HUDEP-2 (cell line): ENCODE results near the gene WDFY2.
"Not testable (repeated sequence)": the region's sequence is repeated elsewhere in the genome, so short reads cannot be mapped to it uniquely, and the experiment has no call there.

Source experiments
- DNase-seq, 76 experiments: peaks; one replicate each; lab custom pipeline; 2025; ENCODE audit not compliant: unreplicated experiment in 76 of 76; lab: John Stamatoyannopoulos, UW

Gene WDFY2

DNA sequence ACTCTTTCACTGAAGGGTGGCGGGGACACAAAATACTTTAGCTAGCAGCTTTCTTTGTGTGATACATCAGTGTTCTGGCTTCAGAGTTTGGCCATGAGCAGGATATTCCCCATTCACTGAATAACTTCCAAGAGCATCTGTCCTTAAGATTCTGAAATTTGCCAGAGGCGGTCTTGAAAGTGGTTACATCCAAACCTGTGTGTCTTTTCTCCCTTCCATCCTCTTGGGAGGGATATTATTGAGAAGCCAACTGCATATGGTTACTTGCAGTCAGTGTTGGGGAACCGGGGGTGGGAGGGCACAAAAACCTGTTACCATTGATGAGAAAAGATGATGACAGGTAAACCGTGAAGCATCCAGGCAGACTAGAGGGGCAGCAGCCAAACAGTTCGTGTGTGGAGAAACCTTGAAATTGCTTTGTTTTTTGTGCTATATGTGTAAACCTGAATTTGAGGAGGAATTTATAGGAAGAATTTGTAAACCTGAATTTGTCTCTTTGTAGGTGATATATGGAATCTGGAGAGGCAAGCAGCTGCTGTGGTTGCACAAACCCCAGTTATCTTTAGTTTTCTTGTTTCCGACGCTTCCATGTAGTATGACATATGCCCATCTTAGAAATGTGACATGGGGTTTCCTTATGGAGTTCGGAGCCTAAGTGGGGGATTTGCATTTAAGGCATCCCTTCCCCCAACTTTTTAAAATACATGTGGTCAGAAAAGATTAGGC is 104.8 kb downstream of the WDFY2 start:
- no peak for DNase-seq

DNA sequence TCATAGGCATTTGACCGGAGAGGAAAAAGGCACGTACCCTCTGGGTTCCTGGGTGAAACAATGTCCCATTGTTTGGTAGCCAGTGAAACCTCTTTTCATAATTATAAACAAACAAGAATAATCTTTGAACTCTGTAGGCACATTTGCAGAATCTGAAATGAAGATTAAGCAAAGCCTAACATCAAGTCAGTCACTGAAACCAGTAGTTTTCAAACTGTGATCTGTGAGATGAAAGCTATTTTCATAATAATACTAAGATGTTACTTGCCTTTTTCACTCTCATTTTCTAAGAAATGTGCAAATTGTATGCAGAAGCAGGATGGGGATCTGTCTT is 105.4 kb downstream of the WDFY2 start:
- no peak for DNase-seq

DNA sequence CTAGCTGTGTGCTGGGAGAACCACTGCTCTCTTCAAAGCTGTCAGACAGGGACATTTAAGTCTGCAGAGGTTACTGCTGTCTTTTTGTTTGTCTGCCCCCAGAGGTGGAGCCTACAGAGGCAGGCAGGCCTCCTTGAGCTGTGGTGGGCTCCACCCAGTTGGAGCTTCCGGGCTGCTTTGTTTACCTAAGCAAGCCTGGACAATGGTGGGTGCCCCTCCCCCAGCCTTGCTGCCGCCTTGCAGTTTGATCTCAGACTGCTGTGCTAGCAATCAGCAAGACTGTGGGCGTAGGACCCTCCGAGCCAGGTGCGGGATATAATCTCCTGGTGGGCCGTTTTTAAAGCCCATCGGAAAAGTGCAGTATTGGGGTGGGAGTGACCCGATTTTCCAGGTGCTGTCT is 111.4 kb downstream of the WDFY2 start:
- not testable (repeated sequence) for DNase-seq

DNA sequence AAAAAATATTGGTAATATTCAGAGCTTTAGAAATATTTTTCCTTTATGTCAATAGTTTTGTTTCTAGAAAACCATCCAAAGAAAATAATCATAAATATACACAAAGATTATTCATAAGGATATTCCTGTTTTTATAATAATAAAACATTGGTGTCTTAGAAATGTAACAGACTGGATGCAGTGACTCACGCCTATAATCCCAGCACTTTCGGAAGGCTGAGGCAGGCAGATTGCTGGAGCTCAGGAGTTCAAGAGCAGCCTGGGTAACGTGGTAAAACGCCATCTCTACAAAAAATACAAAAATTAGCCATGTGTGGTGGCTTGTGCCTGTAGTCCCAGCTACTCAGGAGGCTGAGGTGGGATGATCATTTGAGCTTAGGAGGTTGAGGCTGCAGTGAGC is 112.9 kb downstream of the WDFY2 start:
- DNase-seq: no peak

DNA sequence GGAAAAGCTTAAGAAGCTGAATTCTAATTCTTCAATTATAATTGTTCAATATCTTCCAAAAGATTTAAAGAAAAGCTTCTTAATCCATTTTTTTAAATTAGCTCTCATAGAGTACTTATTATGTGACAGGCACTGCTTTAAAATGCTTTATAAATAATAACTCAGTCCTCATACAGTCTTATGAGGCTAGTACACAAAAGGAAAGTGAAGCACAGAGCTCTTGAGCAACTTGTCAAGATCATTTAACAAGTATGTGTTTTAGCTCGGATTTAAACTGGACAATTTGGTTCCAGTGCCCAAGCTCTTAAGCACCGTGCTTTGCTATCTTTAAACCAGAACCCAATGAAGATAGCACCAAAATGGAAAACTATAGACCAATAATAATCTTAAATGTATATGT is 113.6 kb downstream of the WDFY2 start:
- DNase-seq: no peak

DNA sequence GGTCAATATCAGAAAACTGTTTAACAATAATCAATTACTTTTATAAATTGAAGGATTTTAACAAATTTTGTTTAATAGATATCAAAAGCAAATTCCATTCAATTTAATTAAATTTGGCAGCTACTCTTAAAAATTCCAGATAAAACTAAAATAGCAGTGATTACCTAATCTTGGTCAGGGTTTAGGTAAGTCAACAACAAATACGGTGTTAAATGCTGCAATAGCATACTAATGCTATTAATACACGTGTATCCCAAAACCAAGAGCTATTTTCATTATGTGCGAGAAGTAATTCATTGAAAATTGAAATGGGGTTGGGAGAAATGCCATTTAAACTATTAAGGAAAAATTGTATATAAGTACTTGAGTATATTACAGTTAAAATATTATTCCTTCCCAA is 114.1 kb downstream of the WDFY2 start:
- no peak for DNase-seq

DNA sequence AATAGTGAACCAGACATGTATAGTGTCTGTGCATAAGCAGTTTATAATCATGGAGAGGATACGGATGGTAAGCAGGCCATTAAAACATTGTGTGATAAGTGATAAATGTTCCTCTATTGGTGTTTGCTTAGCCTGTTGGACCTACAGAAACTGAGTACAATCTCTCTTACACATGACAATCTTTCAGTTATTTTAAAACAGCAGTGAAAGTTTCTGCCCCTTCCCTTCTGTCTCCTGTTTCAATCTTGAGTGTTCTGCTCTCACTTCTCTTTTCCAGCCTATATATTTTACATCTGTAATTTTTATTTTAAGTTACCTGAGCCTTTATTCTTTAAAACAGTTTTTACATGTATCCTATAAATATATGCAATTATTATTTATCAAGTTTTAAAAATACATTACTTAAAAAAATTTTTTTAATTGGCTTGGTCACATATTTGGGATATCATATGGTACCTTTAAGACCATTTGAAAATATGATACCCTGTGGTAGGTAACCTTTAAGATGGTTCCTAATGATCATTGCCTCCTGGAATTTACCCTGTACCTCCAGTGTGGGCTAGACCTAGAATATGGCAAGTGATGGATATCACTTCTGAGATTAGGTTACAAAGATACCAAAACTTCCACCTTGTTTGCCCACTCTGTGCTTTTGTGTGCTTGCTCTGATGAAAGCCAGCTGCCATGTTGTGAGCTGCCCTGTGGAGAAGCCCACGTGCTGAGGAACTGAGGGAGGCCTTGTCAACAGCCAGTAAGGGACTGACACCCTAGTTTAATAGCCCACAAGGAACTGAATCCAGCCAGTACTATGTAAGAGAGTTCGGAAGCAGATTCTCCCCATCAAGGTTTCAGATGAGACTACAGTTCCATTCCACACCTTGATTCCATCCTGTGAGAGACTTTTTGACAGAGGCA is 120.4 kb downstream of the WDFY2 start:
- no peak for DNase-seq

DNA sequence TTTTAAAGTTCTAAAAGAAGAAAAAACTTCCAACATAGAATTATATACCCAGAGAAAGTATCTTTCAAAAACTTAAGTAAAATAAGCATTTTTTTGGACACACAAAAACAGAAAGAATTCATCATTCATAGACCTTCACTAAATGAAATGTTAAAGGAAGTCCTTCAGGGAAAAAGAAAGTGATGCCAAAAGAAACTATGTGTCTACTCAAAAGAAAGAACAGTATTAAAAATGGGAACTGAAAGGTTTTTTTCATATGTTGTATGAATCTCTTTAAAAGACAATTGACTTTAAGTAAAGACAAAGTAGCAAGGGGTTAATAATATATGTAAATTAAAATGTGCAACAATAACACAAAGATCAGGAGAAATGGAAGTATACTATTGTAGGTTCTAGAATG is 123.2 kb downstream of the WDFY2 start:
- no peak for DNase-seq

DNA sequence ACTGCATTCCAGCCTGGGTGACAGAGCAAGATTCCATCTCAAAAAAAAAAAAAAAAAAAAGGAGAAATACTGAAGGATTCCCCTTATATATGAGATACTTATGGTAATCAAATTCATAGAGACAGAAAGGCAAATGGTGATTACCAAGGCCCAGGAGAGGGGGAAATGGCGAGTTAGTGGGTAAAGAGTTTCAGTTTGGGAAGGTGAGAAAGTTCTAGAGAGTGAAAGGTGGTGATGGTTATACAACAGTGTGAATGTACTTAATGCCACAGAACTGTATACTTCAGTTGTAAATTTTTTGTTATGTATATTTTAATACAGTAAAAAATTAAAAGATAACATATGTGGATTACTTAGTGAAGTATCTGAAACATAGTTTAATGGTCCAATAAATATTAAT is 129.5 kb downstream of the WDFY2 start:
- DNase-seq: no peak

DNA sequence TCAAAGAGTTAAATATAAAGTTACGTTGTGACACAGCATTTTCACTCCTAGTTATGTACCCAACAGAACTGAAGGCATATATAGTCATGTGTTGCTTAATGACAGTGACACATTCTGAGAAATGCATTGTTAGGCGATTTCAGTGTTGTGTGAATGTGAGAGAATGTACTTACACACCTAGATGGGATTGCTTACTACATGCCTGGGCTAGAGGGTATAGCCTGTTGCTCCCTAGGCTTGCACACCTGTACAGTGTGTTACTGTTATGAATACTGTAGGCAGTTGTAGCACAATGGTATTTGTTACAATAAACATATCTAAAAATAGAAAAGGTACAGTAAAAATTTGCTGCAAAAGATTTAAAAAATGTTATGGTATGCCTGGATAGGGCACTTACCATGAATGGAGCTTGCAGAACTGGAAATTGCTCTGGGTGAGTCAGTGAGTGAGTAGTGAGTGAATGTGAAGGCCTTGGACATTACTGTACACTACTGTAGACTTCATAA is 130.5 kb downstream of the WDFY2 start:
- no peak for DNase-seq

DNA sequence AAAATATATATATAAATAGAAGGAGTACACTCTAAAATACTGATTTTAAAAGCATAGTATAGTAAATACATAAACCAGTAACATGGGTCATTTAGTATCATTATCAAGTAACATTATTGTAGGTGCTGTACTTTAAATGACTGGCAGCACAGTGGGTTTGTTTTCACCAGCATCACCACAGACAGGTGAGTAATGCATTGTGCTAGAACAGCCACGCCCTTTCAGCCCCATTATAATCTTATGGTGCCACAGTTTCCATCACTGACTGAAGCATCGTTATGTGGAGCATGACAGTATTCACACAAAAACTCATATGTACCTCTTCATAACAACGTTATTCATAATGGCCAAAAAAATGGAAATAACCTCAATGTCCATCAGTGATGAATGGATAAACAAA is 131.4 kb downstream of the WDFY2 start:
- DNase-seq: no peak

DNA sequence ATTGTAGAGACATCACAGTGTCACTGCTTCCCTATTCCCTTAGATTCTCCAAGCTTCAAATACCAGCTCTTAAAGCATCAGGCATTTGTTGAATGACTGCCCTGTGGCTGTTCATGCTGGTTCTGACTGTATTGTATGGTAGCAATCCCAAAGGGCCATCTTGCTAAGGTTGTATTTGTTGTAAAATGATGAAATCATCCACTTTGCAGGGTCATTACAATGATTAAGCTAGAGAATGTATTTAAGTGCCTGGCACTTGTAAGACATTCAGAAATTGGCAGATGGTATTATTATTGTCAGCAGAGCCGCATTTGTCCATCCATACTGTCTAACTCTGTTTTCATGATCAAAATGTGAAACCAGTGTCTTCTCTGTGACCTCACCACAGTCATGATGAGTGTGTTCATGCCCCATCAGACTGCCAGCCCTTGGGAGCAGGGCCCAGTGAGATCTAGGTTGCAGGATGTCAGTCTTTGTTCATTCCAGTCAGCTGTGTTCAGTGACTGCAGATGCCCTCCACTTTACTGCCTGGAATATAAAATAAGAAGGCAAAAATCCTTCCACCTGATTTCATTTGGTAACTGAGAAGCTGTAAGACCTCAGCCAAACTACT is 133.6 kb downstream of the WDFY2 start:
- no peak for DNase-seq

DNA sequence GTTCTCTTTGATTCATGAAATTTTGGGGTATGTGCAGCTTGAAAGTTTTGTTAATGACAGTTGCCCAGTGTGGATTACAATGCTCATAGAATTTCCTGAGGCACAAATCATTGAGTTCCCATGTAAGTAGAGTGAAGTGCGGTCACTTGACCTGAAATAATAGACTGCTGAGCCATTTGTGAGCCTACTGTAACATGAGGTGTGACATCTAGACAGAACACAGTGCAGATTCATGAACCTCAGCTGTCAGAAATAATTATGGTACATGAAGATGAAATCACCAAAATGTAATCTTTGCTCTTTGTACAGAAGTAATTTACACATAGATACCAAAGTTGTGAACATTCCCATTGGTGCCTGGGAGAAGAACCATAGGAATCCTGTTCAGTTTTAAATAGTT is 135.1 kb downstream of the WDFY2 start:
- DNase-seq: no peak

DNA sequence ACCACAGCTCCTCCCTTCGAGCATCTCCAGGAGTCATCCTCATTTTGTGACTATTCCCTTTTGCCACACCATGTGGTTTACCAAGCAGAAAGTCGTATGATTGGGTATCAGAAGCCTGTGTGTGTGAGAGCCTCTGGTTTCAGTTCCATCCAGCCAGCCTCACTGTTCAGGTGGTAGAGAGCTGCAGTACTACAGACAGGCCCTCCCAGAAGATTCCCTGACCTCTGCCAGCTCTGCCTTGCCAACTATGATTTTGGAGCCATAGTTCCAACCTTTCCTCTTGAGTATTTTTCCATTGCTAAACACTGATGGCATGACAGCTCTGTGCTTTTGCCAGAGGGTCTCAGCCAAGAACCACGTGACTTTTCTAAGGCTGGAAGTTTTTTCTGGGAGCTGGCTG is 137.2 kb downstream of the WDFY2 start:
- DNase-seq: no peak

DNA sequence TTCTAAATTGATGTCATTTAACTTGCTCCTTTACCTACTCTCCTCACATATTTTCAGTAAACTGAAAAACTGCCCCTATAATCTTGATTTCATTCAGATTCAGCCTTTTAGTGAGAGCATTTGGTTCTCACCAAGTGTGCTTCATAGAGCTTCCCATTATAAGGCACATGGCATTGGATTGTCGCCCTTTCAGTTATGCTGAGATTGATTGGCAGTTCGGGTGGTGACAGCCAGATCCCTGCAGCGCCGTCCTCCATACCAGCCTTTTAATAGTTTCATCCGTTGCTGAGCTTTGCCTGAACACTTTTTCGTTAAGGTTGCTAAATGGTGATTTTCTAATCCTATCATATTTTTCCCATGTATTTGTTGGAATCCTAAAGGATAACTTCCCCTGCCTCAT is 139.3 kb downstream of the WDFY2 start:
- DNase-seq: no peak

DNA sequence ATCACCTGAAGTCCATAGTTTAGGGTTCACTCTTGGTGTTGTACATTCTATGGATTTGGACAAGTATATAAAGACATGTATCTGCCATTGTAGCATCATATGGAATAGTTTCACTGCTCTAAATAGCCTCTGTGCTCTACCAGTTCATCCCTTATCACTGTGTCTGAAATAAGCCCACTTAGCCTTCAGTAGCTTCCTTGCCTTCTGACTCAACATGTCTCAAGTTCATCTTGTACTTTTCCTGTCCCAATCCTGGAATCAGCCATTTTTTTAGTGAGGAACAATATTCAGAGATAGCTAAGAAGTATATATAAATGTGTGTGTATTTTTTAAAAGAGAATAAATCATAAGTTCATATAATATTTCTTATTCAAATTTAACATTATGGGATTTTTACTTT is 140.5 kb downstream of the WDFY2 start:
- DNase-seq: no peak

DNA sequence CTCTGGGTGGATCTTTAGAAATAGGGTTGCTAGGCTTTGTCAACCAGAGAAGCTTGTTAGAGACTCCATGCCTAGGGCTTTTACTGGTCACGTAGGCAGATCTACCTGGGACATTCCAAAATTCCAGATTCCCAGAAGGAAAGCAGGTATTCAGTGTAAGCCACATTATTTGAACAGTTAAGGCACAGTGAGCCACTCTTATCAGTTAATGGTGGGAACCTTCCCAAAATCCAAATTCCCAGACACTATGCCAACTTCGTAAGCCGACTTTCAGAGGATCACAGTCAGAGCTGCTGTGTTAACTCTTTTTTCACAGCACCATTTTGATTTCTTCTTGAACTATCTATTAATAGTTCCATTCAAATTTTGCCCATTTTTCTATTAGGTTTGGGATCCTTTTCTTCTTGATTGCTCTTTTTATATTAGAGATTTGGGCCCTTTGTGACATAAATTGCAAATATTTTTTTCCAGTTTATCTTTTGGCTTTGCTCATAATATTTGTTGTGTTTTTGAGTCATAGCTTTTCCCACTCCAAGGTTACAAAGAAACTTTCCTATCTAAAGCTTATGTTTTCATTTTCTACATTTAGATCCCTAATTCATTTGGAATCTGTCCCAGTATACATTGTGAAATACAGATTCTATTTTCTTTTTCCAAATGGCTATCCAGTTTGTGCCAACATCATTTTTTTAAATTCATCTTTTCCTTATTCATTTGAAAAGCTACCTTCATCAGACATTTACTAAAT is 142.4 kb downstream of the WDFY2 start:
- DNase-seq: no peak

DNA sequence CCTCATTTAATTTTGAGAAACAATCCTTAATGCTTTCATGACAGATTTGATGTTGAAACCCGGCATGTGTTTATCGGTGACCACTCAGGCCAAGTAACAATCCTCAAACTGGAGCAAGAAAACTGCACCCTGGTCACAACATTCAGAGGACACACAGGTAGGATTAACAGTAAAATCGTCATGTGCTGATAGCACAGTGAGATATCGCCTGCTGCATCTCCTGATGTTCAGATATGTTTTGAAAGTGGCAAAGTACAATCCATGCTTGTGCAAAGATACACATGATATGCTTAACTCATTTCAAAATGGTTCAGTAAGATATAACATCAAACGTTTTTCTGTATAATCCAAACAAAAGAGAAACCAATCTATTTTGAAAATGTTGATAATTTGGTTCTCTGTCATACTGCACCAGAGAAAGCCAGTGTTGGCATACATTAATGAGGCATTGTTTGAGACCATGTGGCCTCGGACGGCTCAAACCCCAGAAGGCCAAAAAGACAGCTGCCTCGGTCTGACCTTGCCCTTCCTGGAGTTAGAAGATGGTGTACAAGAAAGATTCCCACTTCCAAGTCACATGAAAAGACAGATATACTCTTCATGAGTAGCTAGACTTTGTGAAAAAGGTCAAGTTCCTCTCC is 143.5 kb downstream of the WDFY2 start:
- no peak for DNase-seq

DNA sequence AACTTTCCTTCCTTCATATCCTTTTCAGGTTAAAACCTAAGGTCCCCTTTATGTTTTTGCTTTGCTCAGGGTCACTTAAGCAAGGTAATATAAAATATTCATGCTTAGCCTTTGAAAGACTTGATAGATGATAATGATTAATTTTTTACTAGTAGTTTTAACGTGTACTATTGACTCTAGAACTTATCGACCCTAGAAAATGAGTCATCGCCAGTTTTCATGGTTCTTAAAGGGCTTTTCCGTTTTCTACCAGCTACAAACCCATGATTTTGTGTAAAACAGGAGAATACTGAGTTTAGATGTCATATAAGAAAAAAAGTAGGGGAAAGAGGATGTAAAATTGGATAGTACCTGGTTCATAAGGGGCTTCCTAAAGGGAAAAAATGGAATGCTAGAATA is 144.0 kb downstream of the WDFY2 start:
- no peak for DNase-seq

DNA sequence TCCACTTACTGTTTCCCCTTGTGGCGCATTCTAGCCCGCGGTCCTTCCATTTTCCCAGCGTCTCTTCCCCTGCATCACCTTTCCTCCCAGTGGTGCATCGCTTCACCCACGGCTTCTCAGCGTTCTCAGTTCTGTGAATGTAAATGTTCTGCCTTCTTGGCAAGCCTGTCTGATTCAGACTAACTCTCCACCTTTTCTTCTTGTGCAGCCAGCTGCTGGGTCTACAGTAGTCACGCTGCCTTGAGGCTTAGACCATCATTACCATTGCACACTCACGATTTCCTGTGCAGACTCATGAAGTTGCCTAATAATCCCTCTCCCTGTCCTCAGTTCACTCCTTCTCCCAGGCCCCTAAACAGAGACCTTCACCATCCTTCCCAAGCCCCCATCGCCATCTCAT is 144.7 kb downstream of the WDFY2 start:
- DNase-seq: no peak
